Measurements from ENCODE around the gene RERE. TPM values are rescaled to one million over a fixed set of nuclear protein-coding genes. Genes with fewer than 3 reads are reported as not detected.
A peak's percentile ranks its signal among the peaks of the same experiment; 100 is the strongest.
"Not testable (repeated sequence)": the region's sequence is repeated elsewhere in the genome, so short reads cannot be mapped to it uniquely, and the experiment has no call there.

The RERE gene
- total RNA-seq, 1 experiment from 2014 or later, result 13.1 TPM

DNA sequence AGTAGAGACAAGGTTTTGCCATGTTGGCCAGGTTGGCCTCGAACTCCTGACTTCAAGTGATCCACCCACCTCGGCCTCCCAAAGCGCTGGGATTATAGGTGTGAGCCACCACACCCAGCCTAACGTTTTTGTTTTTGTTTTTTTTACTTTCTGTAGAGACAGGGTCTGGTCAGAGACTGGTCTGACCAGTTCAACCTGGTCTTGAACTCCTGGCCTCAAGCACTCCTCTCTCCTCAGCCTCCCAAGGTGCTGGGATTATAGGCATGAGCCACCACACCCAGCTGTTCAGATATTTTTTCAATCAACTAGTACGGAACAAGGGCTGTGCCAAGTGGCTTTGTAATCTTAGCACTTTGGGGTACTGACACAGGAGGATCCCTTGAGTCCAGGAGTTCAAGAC lies 209.5 kb downstream of the RERE start:
- DNase-seq (ENCODE audit: low read depth), result no peak

DNA sequence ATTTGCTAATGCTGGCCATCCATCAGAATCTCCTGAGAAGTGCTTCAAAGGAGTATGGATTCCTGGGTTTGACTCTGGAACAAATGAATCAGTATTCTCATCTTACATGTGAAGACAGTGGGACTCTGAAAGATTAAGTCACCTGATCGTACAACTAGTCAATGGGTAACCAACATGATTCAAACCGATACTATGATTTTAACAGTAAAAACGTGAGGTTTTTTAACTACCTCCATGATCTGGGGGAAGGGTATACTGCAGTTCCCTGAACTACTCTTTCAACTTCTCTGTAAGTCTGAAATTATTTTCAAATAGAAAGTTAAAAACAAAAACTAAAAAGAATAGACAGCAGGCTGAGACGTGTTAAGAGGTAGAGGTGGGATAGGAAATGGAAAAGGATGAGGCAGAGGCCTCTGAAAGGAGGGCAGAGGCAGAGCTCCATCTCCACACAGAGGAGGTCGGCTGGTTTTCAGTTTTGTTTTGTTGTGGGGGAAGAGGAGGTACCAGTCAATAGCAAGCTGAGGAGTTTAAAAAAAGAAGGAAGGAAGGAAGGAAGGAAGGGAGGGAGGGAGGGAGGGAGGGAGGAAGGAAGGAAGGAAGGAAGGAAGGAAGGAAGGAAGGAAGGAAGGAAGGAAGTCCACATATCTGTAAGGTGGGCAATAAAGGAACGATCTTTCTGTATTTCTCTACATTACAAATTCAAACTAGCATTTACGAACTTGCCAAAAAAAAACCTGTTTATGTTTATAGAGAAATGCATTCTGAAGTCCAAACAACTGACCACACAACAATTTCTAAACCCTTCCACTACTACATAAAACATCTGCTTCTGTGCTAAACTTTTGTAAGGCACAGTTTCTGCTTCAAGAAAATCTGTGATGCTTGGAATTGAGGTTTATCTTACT lies 213.1 kb downstream of the RERE start:
- no peak for DNase-seq (ENCODE audit: low read depth)

DNA sequence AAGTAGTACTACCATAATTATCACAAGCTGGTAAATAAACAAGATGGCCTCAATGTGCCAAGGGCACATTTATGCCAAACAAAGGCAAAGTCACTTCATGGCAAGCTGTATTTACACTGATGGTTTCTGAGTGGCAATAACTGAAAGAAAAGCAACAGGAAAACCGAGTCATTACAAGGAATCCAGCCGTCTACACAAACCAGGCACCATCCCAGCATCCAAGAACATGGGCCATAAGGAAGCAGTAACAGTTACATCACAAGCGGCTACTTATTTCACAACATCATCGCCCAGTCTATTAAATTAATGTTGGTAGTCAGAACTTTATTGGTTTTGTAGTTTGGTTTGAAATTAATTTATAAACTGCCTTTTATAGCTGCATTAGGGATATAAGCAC lies 214.2 kb downstream of the RERE start:
- no peak for DNase-seq (ENCODE audit: low read depth)

DNA sequence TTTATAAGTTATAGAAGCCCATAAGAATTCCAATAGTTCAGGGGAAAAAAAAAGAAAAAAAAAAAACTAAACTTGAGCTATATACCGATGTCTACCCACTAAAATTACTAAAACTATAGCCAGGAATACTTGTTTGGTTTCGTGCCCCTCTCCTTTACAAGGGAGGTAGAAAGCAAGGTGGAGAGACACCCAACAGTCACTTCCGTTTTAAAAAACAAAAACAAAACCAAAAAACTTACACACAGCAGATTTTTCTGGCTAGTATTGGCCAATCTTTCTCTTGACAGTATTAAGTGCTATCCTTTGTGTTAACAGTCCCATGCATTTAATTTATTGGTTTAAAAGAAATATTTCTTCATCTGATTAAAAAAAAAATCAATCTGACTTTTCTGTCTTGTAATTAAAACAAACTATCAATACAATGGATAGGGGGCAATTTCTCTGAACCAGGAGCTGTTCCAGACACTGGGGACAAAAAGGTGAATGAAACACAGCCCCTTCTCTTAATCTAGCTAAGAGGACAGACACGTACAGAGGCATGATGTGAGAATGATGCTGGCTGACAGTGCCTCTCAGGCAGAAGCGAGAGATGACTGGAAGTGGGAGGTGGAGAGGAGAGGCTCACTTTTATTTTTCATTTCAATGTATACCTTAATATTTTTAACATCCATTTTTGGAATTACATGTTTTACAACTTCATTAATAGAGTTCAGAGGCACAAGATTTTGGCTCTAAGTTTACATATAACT lies 214.8 kb downstream of the RERE start:
- DNase-seq (ENCODE audit: low read depth), result no peak

DNA sequence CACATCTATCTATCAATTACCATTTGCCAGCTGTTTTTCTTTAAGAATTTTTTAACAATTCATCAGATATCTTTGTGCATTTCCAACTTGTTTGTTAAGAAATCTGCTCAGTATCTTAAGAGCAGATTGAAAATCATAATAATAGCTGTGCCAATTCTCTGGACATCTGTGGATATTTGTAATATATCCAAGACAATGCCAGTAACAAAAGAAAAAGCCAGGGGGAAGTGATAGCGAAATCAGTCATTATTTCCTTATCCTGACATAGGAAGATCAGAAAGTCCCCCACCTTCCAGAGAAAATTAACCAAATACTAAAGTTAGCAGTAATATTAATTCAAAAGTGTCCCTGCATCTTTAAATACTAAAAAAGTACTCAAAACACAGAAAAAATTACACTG lies 217.1 kb downstream of the RERE start:
- no peak for DNase-seq (ENCODE audit: low read depth)

DNA sequence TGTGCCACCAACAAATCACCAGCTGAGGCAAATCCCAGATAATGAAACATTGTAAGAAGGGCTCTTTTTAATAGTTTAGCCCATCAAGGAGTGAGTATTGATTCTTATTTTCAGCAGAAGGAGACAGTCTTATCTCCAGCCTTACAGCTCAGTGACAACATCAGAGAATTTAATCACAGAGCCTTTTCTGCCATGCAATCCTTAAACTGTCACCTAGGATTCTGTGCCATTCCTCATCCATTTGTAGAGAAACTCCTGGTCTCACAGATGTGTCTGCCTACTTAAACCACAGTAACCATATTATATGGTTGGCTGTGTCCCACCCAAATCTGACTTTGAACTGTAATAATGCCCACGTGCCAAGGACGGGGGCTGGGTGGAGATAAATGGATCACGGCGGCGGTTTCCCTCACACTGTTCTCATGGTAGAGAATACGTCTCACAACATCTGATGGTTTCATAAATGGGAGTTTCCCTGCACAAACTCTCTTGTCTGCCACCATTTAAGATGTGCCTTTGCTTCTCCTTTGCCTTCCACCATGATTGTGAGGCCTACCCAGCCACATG lies 217.7 kb downstream of the RERE start:
- DNase-seq (ENCODE audit: low read depth), result no peak

DNA sequence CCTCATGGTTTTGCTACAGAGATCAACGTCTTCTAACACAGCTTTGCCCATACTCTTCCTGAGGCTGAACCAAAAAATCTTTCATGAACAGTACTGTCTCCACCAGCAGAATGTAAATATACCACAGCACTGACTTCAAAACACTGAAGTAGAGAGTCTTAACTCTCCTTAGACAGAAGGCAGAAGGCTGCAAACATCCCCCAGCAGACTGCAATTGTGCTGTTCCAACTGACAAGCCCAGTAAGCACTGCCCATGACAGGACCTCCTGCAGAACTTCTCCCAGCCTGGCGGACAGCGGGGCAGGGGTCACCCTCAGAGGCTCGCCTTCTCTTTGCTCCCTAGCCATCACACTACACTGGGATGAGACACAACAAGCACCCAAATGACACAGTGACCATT lies 218.7 kb downstream of the RERE start:
- no peak for DNase-seq (ENCODE audit: low read depth)

DNA sequence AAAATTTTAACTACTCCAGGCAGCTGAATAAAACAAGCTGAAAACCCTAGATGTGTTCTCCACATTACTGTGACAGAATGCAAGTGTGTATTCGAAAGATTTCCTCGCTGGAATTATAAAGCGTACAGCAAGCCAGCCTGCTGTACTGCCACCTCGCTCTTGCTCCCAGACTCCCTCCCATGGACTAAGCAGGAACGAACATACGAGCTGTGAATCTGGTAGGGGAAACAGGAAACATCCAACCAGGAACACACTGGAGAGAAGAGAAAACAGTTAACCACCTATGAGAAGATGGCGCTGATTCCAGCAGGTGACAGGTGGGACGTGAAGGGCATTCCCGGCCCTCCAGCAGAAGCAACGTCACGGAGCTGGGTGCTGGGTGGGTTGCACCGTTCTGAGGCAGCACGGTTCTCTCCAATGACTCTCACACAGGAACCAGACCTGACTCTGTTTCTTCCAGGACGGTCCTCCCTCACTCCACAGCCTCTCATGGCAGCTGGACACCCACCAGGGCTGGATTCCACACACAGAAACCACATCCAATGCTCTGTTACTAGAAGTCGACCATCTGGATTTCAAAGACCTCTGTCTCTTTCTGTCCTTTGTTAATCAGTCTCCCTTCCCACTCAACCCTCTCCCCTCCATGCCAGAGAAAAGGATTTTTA lies 219.2 kb downstream of the RERE start:
- no peak for DNase-seq (ENCODE audit: low read depth)

DNA sequence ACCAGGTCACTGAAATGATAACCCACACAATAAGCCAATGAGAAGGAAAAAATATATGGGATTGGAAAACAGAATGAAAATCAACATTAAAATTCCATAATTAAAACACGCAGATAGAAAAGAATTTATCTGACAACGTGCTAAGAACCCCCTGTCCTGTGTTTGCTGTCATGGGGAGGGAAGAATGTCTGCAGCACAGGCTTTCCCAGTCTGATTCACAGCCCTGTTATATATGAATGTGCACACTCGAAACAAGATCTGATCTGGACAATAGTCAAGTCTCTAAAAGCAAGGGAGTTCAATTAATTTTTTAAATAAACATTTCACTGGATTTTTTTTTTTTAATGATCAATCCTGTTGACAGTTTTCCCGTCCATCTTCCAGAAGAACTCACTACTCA lies 220.0 kb downstream of the RERE start:
- no peak for DNase-seq (ENCODE audit: low read depth)

DNA sequence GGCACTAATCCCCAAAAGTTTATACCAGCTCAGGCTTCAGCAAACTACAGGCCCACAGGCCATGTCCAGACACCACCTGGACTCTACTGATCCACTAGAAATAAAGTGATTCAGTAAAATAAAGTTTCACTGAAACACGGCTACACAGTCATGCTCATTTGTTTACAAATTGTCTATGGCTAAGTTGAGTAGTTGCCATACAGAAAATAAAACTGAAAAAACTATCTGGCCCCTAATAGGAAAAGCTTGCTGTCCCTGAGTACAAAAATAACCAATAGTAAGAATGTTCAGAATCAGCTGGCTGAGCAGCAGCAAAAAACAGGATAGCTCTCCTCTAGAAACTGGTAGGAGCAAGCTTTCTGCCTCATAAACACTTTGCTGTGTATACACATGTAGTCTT lies 221.5 kb downstream of the RERE start:
- peak; percentile 19 for DNase-seq (ENCODE audit: low read depth)

DNA sequence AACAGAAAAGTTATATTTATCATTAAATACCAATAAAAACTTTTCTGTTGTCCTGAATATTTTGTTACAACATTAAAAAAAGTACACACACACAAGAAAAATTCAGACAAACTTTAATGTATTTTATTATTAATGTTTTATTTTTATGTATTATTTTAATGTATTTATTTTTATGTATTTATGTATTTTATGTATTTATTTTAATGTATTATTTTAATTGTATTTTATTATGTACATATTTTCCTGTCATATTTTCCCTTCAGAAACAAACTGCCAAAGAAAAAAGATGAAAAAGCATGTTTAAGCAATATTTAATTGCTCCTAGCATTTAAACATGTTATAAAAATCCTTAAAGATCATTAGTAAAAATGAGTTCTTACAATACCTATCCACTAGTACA lies 222.1 kb downstream of the RERE start:
- no peak for DNase-seq (ENCODE audit: low read depth)

DNA sequence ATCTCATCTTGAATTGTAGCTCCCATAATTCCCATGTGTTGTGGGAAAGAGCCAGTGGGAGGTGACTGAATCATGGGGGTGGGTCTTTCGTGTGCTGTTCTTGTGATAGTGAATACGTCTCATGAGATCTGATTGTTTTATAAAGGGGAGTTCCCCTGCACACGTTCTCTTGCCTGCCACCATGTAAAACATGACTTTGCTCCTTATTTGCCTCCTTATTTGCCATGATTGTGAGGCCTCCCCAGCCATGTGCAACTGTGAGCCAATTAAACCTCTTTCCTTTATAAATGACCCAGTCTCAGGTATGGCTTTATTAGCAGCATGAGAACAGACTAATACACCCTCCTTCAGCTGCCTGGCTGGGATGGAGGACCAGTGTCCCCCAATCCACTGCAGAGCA lies 224.1 kb downstream of the RERE start:
- not testable (repeated sequence) for DNase-seq (ENCODE audit: low read depth)

DNA sequence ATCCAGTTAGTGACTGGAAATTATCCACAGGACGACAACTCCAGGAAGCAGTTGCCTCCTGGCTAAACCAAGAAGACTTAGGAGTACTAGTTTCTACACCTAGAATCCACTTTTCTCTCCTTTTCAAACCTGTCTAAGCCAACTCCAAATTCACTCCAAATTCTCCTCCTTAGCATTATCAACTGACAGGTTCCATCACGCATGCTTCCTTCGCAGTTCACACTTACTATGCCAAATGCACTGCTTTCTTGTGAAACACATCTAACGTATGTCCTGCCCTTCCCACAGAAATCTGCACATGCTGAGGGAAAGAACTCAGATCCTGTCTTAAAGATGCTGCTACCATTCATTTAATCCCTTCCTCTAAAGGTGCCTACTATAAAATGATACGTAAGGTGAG lies 225.9 kb downstream of the RERE start:
- DNase-seq (ENCODE audit: low read depth), result no peak

DNA sequence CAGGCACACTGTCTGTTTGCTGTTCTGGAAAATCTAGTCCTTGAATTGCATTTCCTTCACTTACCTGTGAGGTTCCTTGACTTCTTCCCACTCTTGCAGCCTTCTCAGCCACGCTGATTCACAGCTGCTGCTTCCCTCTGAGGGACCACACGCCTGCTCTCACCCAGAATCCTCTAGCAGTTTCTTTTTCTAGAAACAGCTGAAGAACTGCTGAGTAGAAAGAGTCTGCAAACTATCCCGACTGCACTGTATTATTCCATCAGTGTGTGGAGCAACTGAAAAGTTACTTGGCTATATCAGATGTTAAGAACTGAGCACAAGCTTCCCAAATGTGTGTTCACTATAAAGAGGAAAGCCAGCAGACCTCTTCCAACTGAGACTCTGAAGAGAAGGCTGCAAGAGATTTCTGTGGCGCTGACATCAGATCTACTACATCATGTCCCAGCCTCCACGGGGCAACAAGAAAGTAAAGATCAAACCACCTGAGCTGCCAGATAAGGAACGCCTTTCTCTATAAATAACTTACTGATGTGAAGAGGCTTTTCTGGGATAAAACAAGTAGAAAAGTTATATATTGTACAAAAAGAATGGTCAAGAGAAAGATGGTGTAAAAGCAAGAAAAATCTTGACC lies 226.6 kb downstream of the RERE start:
- no peak for DNase-seq (ENCODE audit: low read depth)

DNA sequence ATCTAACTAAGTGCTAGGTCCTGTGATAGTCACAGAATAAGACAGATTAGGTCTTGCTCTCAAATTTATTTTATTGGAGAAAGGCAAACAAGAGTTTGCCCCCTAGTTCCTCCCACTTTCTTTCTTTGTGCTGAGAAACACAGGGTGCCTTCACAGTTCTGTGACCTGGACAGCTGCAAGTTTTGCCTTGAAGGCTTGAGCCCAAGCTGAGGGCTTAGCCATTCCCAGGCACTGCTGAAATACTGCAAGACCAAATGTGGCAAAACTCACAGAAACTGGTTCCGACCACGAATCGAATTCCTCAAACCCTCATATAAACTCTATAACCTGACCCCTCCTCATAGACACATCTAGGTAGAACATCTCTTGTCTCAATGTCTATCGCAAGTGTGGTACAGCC lies 227.9 kb downstream of the RERE start:
- no peak for DNase-seq (ENCODE audit: low read depth)

DNA sequence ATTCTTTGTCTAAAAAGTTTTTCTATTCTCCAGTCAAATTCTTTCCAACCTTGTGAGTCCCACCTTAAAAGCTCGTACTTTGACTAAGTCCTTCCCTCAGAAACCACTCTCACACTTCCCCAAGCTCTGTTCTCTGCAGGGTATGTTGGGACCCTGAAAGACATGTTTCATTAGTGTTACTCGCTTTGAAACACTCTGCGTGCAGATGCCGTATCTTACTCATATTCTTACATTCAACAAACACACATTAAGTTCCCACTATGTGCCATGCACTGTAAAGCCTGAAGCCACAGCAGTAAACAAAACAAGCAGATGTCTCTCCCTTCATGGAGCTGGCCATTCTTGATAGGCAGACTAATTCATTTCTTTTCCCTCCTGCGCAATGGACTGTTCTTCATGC lies 229.7 kb downstream of the RERE start:
- DNase-seq (ENCODE audit: low read depth), result no peak

DNA sequence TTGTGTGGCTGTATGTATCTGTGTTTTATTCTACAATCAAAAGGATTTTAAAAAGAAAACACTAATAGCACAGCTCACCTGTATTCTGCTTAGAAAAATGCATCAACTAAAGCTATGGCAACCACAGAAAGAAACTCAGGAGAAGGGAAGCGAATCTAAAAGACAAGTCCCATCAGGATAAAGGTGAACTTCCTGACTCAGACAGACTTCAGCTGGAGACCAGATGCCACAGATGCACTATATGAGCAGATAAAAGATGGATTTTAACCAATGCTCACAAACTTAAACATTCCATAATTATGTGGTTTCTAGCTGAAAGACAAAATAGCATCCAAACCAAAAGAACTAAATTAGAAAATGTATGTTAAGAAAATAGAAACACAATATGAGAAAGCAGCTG lies 231.0 kb downstream of the RERE start:
- DNase-seq (ENCODE audit: low read depth), result no peak

DNA sequence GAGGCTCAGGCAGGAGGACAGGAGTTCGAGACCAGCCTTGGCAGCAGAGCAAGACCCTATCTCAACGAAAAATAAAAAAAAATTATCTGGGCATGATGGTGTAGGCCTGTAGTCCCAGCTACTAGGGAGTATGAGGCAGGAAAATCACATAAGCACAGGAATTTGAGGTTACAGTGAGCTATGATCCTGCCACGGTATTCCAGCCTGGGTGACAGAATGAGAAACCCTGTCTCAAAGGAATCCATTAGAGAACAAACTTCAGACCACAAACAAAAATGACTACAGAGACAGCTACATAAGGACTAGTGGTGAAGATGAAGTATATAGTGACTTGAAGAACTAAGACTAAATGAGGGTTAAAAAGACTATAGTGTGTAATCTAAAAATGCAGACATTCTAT lies 233.1 kb downstream of the RERE start:
- no peak for DNase-seq (ENCODE audit: low read depth)

DNA sequence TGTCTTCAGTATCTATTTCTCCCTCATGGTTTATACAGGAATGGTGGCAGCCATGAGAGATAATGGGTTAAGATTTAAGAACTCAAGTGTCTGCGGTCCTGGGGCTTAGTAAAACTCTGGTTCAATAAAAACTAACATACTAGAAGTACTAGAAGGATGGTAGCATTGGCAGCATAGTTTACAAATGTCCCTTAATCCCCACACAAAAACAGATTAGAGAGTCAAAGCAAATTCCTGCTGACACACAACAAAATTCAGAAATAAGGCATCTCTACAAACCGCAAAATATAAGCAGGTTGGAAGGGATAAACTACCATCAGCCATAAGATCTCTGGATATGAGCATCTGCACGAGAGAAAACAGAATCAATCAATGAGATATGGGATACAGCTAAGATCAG lies 234.4 kb downstream of the RERE start:
- DNase-seq (ENCODE audit: low read depth), result no peak

DNA sequence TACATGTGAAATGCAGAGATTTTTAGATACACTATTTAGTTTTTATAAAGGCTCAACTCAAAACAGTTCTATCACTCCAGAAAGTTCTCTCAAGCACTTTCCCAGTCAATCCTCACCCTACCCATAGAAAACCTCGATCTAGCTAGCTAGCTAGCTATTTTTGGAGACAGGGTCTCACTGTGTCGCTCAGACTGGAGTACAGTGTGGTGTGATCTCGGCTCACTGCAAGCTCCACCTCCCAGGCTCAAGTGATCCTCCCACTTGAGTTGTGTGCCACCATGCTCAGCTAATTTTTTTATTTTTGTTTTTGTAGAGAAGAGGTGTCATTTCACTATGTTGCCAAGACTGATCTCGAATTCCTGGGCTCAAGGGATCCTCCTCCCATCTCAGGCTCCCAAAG lies 236.9 kb downstream of the RERE start:
- no peak for DNase-seq (ENCODE audit: low read depth)

DNA sequence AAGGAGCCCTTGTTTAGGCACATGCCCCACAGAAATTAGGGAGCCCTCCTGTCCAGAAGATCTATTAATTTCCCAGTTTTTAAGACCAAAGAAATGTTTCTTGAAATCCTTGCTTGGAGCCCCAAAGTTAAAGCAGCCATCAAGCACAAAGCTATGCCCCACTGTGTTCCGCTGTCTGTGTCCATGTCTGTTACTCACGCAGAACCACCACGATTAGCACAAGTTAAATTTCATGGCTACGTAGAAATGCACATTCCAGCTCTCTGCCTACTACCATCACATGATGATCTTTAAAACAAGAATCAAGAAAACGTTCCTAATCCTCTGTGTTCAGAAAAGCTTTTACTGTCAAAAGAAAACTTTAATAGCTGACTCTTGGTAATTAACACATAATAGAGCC lies 238.5 kb downstream of the RERE start:
- DNase-seq (ENCODE audit: low read depth), result no peak

Data from M059J (cell line).